Gastrocnemius medialis (tissue), 4 donors: ENCODE results near the gene HS3ST3A1.

Experiments used
- POLR2A ChIP-seq, 2 donors: fragments of 450-650 bp; IDR thresholded peaks; one replicate each; pipeline ENCODE4 v1.6.1; 2017; ENCODE audit warnings: antibody characterized with exemption in 2 of 2, mild to moderate bottlenecking in 2 of 2, moderate library complexity in 2 of 2
- TF ChIP-seq, protein P1 (sequence below), 5 experiments: fragments of 450-650 bp in 3 of 5; fragments of 200-600 bp in 2 of 5; sonication (generic) in 2 of 5; IDR thresholded peaks in 4 of 5; conservative IDR thresholded peaks in 1 of 5; 1 replicate in 4 of 5; 2 replicates in 1 of 5; pipeline ENCODE4 v1.5.1; 2016 to 2019; ENCODE audit warnings: antibody characterized with exemption in 5 of 5, mild to moderate bottlenecking in 3 of 5, moderate library complexity in 3 of 5

DNA sequence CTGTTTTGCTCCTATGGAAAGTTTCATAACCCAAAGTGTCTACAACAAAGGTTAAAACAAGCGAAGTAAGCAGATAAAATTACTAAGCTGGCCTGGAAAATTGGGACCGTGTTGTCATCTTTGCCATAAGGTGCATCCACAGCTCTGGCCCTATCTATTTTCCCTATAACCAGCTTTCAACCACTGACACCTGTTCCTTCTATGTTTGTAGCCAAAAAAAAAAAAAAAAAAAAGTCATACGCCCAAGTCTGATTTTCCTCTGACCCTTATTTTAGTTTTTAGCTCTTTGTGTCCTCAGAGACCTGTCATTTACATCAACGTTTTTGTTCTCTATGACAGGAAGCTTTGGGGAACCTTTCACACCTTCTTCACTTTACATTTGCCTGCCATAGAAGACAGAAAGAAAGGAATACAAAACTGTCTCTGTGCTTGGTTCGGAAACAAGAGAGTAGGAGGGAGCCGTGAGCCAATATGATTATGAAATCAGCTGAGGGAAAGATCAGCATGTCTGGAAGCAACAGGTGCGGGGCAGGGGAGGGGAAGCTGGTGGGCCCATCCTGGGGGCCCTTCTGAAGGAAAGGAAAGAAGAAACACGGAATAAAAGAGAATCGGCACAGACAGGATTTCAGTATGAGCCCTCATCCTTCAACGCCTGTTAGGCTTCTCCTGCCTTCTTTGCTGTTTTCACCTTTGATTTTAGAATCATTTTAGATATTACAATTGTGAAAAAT lies 8.5 kb downstream of the HS3ST3A1 start:
- no peak for TF ChIP-seq POLR2A (IDR thresholded peaks at IDR 0.05)
- TF ChIP-seq, protein P1, sequence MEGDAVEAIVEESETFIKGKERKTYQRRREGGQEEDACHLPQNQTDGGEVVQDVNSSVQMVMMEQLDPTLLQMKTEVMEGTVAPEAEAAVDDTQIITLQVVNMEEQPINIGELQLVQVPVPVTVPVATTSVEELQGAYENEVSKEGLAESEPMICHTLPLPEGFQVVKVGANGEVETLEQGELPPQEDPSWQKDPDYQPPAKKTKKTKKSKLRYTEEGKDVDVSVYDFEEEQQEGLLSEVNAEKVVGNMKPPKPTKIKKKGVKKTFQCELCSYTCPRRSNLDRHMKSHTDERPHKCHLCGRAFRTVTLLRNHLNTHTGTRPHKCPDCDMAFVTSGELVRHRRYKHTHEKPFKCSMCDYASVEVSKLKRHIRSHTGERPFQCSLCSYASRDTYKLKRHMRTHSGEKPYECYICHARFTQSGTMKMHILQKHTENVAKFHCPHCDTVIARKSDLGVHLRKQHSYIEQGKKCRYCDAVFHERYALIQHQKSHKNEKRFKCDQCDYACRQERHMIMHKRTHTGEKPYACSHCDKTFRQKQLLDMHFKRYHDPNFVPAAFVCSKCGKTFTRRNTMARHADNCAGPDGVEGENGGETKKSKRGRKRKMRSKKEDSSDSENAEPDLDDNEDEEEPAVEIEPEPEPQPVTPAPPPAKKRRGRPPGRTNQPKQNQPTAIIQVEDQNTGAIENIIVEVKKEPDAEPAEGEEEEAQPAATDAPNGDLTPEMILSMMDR (IDR thresholded peaks at IDR 0.05 in 4 of 5, conservative IDR thresholded peaks at IDR 0.05 in 1 of 5): no peak
